Spleen (tissue), 11 donors: ENCODE data around the gene NOP56. TPM values are rescaled to one million over a fixed set of nuclear protein-coding genes. Genes with fewer than 3 reads are reported as not detected.

Experiments used
- DNase-seq: peaks from one replicate; pipeline ENCODE4 v3.0.0-alpha.2; 2020
- H3K27ac ChIP-seq, 8 donors: fragments of 200-600 bp; sonication (generic) in 7 of 8; 1 replicate in 4 of 8; 2 replicates in 4 of 8; pipeline versions ENCODE4 v1.5.0 to v1.8.0; 2016 to 2021; ENCODE audit warnings: inconsistent platforms in 4 of 8, mild to moderate bottlenecking in 4 of 8, moderate library complexity in 1 of 8
- H3K27me3 ChIP-seq, 7 donors: fragments of 200-600 bp; sonication (generic) in 6 of 7; replicated peaks in 1 of 7; 1 replicate in 4 of 7; 2 replicates in 3 of 7; pipeline versions ENCODE4 v1.5.0 to v1.8.0; 2016 to 2021; ENCODE audit warnings: inconsistent platforms in 3 of 7, mild to moderate bottlenecking in 1 of 7
- H3K36me3 ChIP-seq, 6 donors: fragments of 200-600 bp; sonication (generic) in 5 of 6; 1 replicate in 4 of 6; 2 replicates in 2 of 6; pipeline versions ENCODE4 v1.5.0 to v1.8.0; 2016 to 2021; ENCODE audit warnings: inconsistent platforms in 2 of 6
- H3K4me1 ChIP-seq, 6 donors: fragments of 200-600 bp; sonication (generic) in 5 of 6; 1 replicate in 3 of 6; 2 replicates in 3 of 6; pipeline versions ENCODE4 v1.5.0 to v1.8.0; 2016 to 2021; ENCODE audit warnings: inconsistent platforms in 3 of 6
- H3K4me3 ChIP-seq, 8 donors: fragments of 200-600 bp; sonication (generic) in 7 of 8; 1 replicate in 4 of 8; 2 replicates in 4 of 8; pipeline versions ENCODE4 v1.5.0 to v1.8.0; 2016 to 2021; ENCODE audit warnings: inconsistent platforms in 4 of 8, mild to moderate bottlenecking in 4 of 8, moderate library complexity in 2 of 8
- H3K9me3 ChIP-seq, 8 donors: fragments of 200-600 bp; sonication (generic) in 7 of 8; 1 replicate in 4 of 8; 2 replicates in 4 of 8; pipeline versions ENCODE4 v1.5.0 to v1.8.0; 2016 to 2021; ENCODE audit warnings: inconsistent platforms in 4 of 8
- POLR2A ChIP-seq, 3 donors: fragments of 450-650 bp; IDR thresholded peaks; one replicate each; pipeline ENCODE4 v1.5.1; 2017; ENCODE audit warnings: antibody characterized with exemption in 3 of 3, mild to moderate bottlenecking in 1 of 3
- POLR2AphosphoS5 ChIP-seq, 3 donors: sonication (generic); formaldehyde crosslinking; IDR thresholded peaks; one replicate each; pipeline ENCODE4 v1.5.1; 2017; ENCODE audit warnings: antibody characterized with exemption in 3 of 3
- WGBS, 5 donors: extraction: QIAGEN DNeasy Blood & Tissue Kit in 3 of 5; methylation state at CpG; one replicate each; pipeline versions ENCODE4 v1.1.5 to v1.1.7; 2013 to 2018; 5-methylcytosine and 5-hydroxymethylcytosine counted together
- intact Hi-C: fragments of 100-400 bp; cut with DNase I; formaldehyde crosslinking; loops from one replicate; pipeline ENCODE4 v1.15.0; 2023; ENCODE audit warnings: low total_unique reads
- polyA plus RNA-seq, 3 donors: library from polyadenylated mRNA; stranded (reverse); fragments of 200-250 nt; gene quantifications; one replicate each; pipeline ENCODE4 v1.2.1, GENCODE V29; 2013
- total RNA-seq, 7 donors: library from RNA; depleted of rRNA in 3 of 7; stranded (reverse); fragments of >200 nt in 3 of 7; fragmentation: NEBNext Ultra II Directional in 4 of 7; extraction: Animal tissue kit (Norgen Biotek cat#: 25700) in 4 of 7; gene quantifications; one replicate each; pipeline versions ENCODE4 v1.1.0 to v1.2.1, GENCODE V29; 2016 to 2021
- TF ChIP-seq, protein P1 (sequence below), 11 experiments: fragments of 200-600 bp in 7 of 11; fragments of 450-650 bp in 4 of 11; sonication (generic) in 4 of 11; IDR thresholded peaks in 8 of 11; conservative IDR thresholded peaks in 3 of 11; 1 replicate in 7 of 11; 2 replicates in 4 of 11; pipeline versions ENCODE4 v1.4.0 to v1.8.0; 2016 to 2021; ENCODE audit warnings: antibody characterized with exemption in 11 of 11, inconsistent platforms in 4 of 11, mild to moderate bottlenecking in 1 of 11
- donor health status: healthy with polysubstance abuse.
- donor health status: DM: no; HTN: no; CAD: no; lungs with moderate emphysema.
- donor health status: DM: no; HTN: no; CAD: no.
- donor health status: Bipolar disorder and iron deficiency.
- donor health status: healthy.
- donor health status: DM: no; HTN: no; CAD: no.
- donor health status: DM: yes; HTN: yes; CAD: no.

The NOP56 gene
- total and polyA plus RNA-seq, 10 donors: 82.1 to 208 (median 136) TPM

DNA sequence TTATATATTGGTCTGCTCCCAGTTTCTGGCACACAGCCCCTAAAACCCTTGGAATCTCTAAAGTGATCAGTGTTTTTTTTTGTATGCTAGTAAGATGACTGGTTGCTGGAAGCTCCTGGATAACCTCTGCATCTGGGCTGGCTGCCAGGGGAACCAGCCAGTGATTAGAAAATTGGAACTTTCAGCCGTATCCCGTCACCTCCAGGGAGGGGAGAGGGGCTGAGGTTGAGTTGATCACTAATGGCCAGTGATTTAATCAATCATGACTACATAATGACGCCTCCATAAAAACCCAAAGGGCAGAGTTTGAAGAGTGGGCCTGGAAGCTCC lies 48.0 kb upstream of the NOP56 start:
- Histone ChIP-seq H3K36me3 (no peaks in the 10 kb centered on the region), H3K27ac (no peak overlapping the region), H3K4me3 (no peak overlapping the region), H3K9me3 (peaks cover 0 to 40% (median 27%) of the 10 kb centered on the region in 8 donors), H3K4me1 (no peaks in the 10 kb centered on the region), H3K27me3 (no peaks in the 10 kb centered on the region)
- no peak for DNase-seq
- intact Hi-C loops: no loop called here
- WGBS, 5 donors: 65 to 79% (median 76%) methylated on average over 3 of the region's 3 CpGs
- TF ChIP-seq POLR2AphosphoS5 (IDR thresholded peaks at IDR 0.05): no peak
- TF ChIP-seq, protein P1, sequence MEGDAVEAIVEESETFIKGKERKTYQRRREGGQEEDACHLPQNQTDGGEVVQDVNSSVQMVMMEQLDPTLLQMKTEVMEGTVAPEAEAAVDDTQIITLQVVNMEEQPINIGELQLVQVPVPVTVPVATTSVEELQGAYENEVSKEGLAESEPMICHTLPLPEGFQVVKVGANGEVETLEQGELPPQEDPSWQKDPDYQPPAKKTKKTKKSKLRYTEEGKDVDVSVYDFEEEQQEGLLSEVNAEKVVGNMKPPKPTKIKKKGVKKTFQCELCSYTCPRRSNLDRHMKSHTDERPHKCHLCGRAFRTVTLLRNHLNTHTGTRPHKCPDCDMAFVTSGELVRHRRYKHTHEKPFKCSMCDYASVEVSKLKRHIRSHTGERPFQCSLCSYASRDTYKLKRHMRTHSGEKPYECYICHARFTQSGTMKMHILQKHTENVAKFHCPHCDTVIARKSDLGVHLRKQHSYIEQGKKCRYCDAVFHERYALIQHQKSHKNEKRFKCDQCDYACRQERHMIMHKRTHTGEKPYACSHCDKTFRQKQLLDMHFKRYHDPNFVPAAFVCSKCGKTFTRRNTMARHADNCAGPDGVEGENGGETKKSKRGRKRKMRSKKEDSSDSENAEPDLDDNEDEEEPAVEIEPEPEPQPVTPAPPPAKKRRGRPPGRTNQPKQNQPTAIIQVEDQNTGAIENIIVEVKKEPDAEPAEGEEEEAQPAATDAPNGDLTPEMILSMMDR (IDR thresholded peaks at IDR 0.05 in 8 of 11, conservative IDR thresholded peaks at IDR 0.05 in 3 of 11): no peak
- no peak for TF ChIP-seq POLR2A (IDR thresholded peaks at IDR 0.05)

DNA sequence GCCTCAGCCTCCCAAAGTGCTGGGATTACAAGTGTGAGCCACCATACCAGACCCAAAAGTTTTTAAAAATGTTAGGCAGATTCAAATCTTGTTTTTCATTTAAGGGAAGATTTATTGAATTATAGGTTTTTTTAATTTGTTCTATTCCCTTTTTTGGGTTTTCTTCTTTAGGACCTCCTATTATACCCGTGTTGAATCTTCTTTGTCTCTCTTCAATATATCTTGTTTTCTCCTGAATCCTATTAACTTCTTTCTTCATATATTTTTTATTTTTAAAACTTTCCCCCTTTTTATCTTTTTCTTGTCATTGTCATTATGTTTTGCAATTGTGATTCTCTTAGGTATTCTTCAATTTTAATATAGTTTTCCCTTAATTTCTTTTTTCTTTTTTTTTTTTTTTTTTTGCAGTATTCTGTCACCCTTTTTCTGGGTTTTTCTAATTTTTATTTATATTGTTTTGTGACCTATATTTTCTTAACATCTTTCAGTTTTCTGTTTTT lies 45.9 kb upstream of the NOP56 start:
- Histone ChIP-seq H3K27ac (no peak overlapping the region), H3K4me1 (no peaks in the 10 kb centered on the region), H3K9me3 (peaks cover 0 to 40% (median 27%) of the 10 kb centered on the region in 8 donors), H3K36me3 (no peaks in the 10 kb centered on the region), H3K27me3 (peaks cover 0 to 20% (median 0%) of the 10 kb centered on the region in 7 donors), H3K4me3 (no peak overlapping the region)
- intact Hi-C loops: no loop called here
- TF ChIP-seq, protein P1 (IDR thresholded peaks at IDR 0.05 in 8 of 11, conservative IDR thresholded peaks at IDR 0.05 in 3 of 11): no peak
- no peak for TF ChIP-seq POLR2A (IDR thresholded peaks at IDR 0.05)
- TF ChIP-seq POLR2AphosphoS5 (IDR thresholded peaks at IDR 0.05): no peak
- DNase-seq: no peak
- WGBS, 5 donors: 89 to 97% (median 93%) methylated on average over 1 of the region's 1 CpG

DNA sequence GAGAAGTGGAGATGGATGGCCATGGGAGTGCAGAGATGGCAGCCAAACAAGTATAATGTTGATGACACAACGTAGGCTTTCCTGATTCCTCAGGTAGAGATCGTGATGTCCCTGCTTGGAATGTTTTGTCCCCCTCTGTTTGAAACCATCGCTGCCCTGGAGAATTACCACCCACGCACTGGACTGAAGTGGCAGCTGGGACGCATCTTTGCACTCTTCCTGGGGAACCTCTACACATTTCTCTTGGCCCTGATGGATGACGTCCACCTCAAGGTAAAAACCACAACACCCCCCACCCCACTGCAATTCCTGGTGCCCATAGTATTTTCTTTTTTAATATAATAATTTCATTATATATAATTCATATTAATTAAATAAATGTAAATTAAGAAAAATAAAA lies 42.1 kb upstream of the NOP56 start:
- Histone ChIP-seq H3K4me1 (no peaks in the 10 kb centered on the region), H3K27ac (no peak overlapping the region), H3K27me3 (peaks cover 0 to 23% (median 0%) of the 10 kb centered on the region in 7 donors), H3K4me3 (no peak overlapping the region), H3K9me3 (peaks cover 0 to 30% (median 25%) of the 10 kb centered on the region in 8 donors), H3K36me3 (no peaks in the 10 kb centered on the region)
- DNase-seq: no peak
- intact Hi-C loops: no loop called here
- TF ChIP-seq, protein P1 (IDR thresholded peaks at IDR 0.05 in 8 of 11, conservative IDR thresholded peaks at IDR 0.05 in 3 of 11): no peak
- WGBS, 5 donors: 78 to 91% (median 86%) methylated on average over 6 of the region's 6 CpGs

GRCh38 chr20:2610941-2611720 lies 41.3 kb upstream of the NOP56 start:
- peaks cover 0 to 23% (median 0%) of the 10 kb centered on the region in 7 donors for H3K27me3 ChIP-seq
- intact Hi-C loops: no loop called here
- H3K27ac ChIP-seq: no peak overlapping the region
- TF ChIP-seq, protein P1 (IDR thresholded peaks at IDR 0.05 in 8 of 11, conservative IDR thresholded peaks at IDR 0.05 in 3 of 11): no peak
- TF ChIP-seq POLR2A (IDR thresholded peaks at IDR 0.05) (no peak), POLR2AphosphoS5 (IDR thresholded peaks at IDR 0.05) (no peak)
- WGBS, 5 donors: 70 to 88% (median 75%) methylated on average over 6 of the region's 6 CpGs
- H3K36me3 ChIP-seq: no peaks in the 10 kb centered on the region
- H3K4me3 ChIP-seq: no peak overlapping the region
- no peaks in the 10 kb centered on the region for H3K4me1 ChIP-seq
- DNase-seq: no peak
- peaks cover 0 to 22% (median 17%) of the 10 kb centered on the region in 8 donors for H3K9me3 ChIP-seq
